OCI-LY7 (cell line): Measurements from ENCODE around the gene GALNT3. TPM values are rescaled to one million over a fixed set of nuclear protein-coding genes. Genes with fewer than 3 reads are reported as not detected.

Experiments used
- BruUV-seq: library from RNA; stranded (reverse); fragments of 400-500 nt; replicated peaks from 2 replicates; lab custom pipeline; 2021; lab: Mats Ljungman, UMichigan
- CTCF ChIA-PET: fragments of 300-600 bp; sonication (Branson Sonifier 250); formaldehyde crosslinking; loops from one replicate; lab custom pipeline; 2022; ENCODE audit warnings: antibody characterized with exemption; ENCODE audit not compliant: unreplicated experiment; lab: Charles Lee
- POLR2A ChIA-PET: fragments of 300-600 bp; sonication (Branson Sonifier 250); formaldehyde crosslinking; loops from one replicate; lab custom pipeline; 2022; ENCODE audit warnings: antibody characterized with exemption; lab: Charles Lee
- DNase-seq: peaks from one replicate; pipeline ENCODE4 v3.0.0-alpha.2; 2015; ENCODE audit warnings: low spot score
- H2AFZ ChIP-seq: fragments of 200-600 bp; sonication (generic), shearing (Covaris generic); 2 replicates; pipeline ENCODE4 v1.6.1; 2014; ENCODE audit warnings: mild to moderate bottlenecking, antibody characterized with exemption, low read length, moderate library complexity
- H3K27ac ChIP-seq: fragments of 200-600 bp; sonication (generic); 2 replicates; pipeline ENCODE4 v1.5.1; 2014; ENCODE audit warnings: mixed run types, low read depth, mild to moderate bottlenecking, moderate library complexity, low read length, inconsistent platforms; ENCODE audit not compliant: poor library complexity, severe bottlenecking
- H3K36me3 ChIP-seq: fragments of 200-600 bp; sonication (generic); 2 replicates; pipeline ENCODE4 v1.6.1; 2014; ENCODE audit warnings: mild to moderate bottlenecking, antibody characterized with exemption, low read length, moderate library complexity, mixed read lengths; ENCODE audit not compliant: insufficient read depth
- H3K4me1 ChIP-seq: fragments of 200-600 bp; sonication (generic); 2 replicates; pipeline ENCODE4 v1.5.1; 2014; ENCODE audit warnings: mild to moderate bottlenecking, low read length; ENCODE audit not compliant: insufficient read depth, poor library complexity, severe bottlenecking
- H3K4me2 ChIP-seq: fragments of 200-600 bp; sonication (generic); 2 replicates; pipeline ENCODE4 v1.6.1; 2014; ENCODE audit warnings: mild to moderate bottlenecking, low read length
- H3K4me3 ChIP-seq: fragments of 200-600 bp; sonication (generic); 2 replicates; pipeline ENCODE4 v1.5.1; 2014; ENCODE audit warnings: mild to moderate bottlenecking, low read depth, low read length; ENCODE audit not compliant: poor library complexity, severe bottlenecking
- H3K79me2 ChIP-seq: fragments of 200-600 bp; sonication (generic); 2 replicates; pipeline ENCODE4 v1.6.1; 2016; ENCODE audit warnings: low read depth, mild to moderate bottlenecking, low read length, moderate library complexity, mixed read lengths; ENCODE audit not compliant: insufficient read depth
- H3K9me2 ChIP-seq: fragments of 200-600 bp; sonication (generic); 2 replicates; pipeline ENCODE4 v1.6.1; 2016; ENCODE audit warnings: mild to moderate bottlenecking, low read length, mixed read lengths; ENCODE audit not compliant: insufficient read depth
- H3K9me3 ChIP-seq: fragments of 200-600 bp; sonication (generic); 2 replicates; pipeline ENCODE4 v1.6.1; 2014; ENCODE audit warnings: mild to moderate bottlenecking, mixed run types, low read length, mixed read lengths
- H4K20me1 ChIP-seq: fragments of 200-600 bp; sonication (generic); 2 replicates; pipeline ENCODE4 v1.6.1; 2014; ENCODE audit warnings: mild to moderate bottlenecking, antibody characterized with exemption, low read length, moderate library complexity, mixed read lengths; ENCODE audit not compliant: insufficient read depth
- CTCF ChIP-seq: fragments of 200-600 bp; sonication (generic); conservative IDR thresholded peaks from 2 replicates; pipeline ENCODE4 v1.5.1; 2014; ENCODE audit warnings: mild to moderate bottlenecking, antibody characterized with exemption, low read length, moderate library complexity, mixed read lengths
- EZH2phosphoT487 ChIP-seq: fragments of 200-600 bp; sonication (generic); IDR thresholded peaks from 2 replicates; pipeline ENCODE4 v1.6.1; 2018; ENCODE audit warnings: low read depth, borderline replicate concordance, mild to moderate bottlenecking, mixed run types, antibody characterized with exemption, low read length, moderate library complexity, mixed read lengths
- intact Hi-C: fragments of 100-400 bp; cut with micrococcal nuclease; formaldehyde crosslinking; loops from one replicate; pipeline ENCODE4 v1.10.0; 2022; ENCODE audit not compliant: unreplicated experiment
- total RNA-seq, 2 experiments: library from RNA; depleted of rRNA in 1 of 2; stranded (reverse); fragments of >200 nt in 1 of 2; shearing (Covaris generic) in 1 of 2; gene quantifications; 2 replicates each; pipeline ENCODE4 v1.2.3, GENCODE V29; 2014 to 2022

Gene GALNT3
- total RNA-seq, 2 experiments from 2014 or later = 0.44 to 3.6 TPM

- no peak overlapping the region for H3K4me2 ChIP-seq
- no peaks in the 10 kb centered on the region for H3K4me1 ChIP-seq
- no peak overlapping the region for H3K4me3 ChIP-seq
- peaks cover 3% of the 10 kb centered on the region; the same call in 1 of the 2 replicates for H3K9me2 ChIP-seq
- H3K9me3 ChIP-seq = no peaks in the 10 kb centered on the region
- ChIA-PET POLR2A (no interaction called here), CTCF (no interaction called here)
- no peaks in the 10 kb centered on the region for H3K36me3 ChIP-seq
- no peaks in the 10 kb centered on the region for H4K20me1 ChIP-seq
- no peaks in the 10 kb centered on the region for H3K79me2 ChIP-seq
- no peak for DNase-seq
- no peak overlapping the region for H3K27ac ChIP-seq
- BruUV-seq = no TSS peak
- H2AFZ ChIP-seq = no peak overlapping the region
- intact Hi-C loops = no loop called here
- TF ChIP-seq EZH2phosphoT487 (no peak), CTCF (no peak)
These were observed 20.4 kb downstream of the GALNT3 start for GRCh38 chr2:165773684-165774083.

DNA sequence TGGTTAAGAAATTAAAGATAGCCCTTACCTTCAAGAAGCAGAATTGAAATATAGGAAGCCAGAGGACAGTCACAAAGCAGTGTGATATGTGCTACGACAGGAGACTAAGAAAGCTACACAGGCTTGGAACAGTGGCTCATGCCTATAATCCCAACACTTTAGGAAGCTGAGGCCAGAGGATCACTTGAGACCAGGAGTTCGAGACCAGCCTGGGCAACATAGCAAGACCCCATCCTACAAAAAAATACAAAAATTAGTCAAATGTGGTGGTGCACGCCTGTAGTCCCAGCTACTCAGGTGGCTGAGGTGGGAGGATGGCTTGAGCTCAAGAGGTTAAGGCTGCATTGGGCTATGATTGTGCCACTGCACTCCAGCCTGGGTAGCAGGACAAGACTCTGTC, 21.9 kb downstream of the GALNT3 start:
- H3K36me3 ChIP-seq = no peaks in the 10 kb centered on the region
- no peaks in the 10 kb centered on the region for H3K9me3 ChIP-seq
- no peaks in the 10 kb centered on the region for H3K4me1 ChIP-seq
- no peak overlapping the region for H3K27ac ChIP-seq
- DNase-seq = no peak
- no peaks in the 10 kb centered on the region for H3K79me2 ChIP-seq
- H3K4me2 ChIP-seq = no peak overlapping the region
- intact Hi-C loops = no loop called here
- ChIA-PET POLR2A (interaction anchor here (0.6 to 1.2 kb wide), 4 partner anchors 14 to 710 kb away, joined by 3 to 7 read pairs (median 4); no protein-coding TSS in a partner anchor), CTCF (no interaction called here)
- TF ChIP-seq EZH2phosphoT487 (no peak), CTCF (no peak)
- BruUV-seq = no TSS peak
- H3K4me3 ChIP-seq = no peak overlapping the region
- H4K20me1 ChIP-seq = no peaks in the 10 kb centered on the region
- no peak overlapping the region for H2AFZ ChIP-seq
- H3K9me2 ChIP-seq = peaks cover 3% of the 10 kb centered on the region; the same call in 1 of the 2 replicates

- intact Hi-C loops = no loop called here
- no peak for DNase-seq
- Histone ChIP-seq H3K4me2 (no peak overlapping the region), H3K9me2 (no peaks in the 10 kb centered on the region), H4K20me1 (no peaks in the 10 kb centered on the region), H3K4me1 (no peaks in the 10 kb centered on the region), H2AFZ (no peak overlapping the region), H3K27ac (no peak overlapping the region), H3K4me3 (no peak overlapping the region), H3K79me2 (no peaks in the 10 kb centered on the region), H3K36me3 (no peaks in the 10 kb centered on the region), H3K9me3 (no peaks in the 10 kb centered on the region)
- ChIA-PET CTCF (no interaction called here), POLR2A (interaction anchor here (0.7 to 1.0 kb wide), 2 partner anchors 181 to 393 kb away, joined by 3 read pairs; no protein-coding TSS in a partner anchor)
- no TSS peak for BruUV-seq
- no peak for TF ChIP-seq EZH2phosphoT487
- TF ChIP-seq CTCF = no peak
These were observed 27.6 kb downstream of the GALNT3 start for GRCh38 chr2:165766326-165766927.
